GM23338 (cell line): ENCODE data around the gene F12.

Experiments used
- CREB1 ChIP-seq: fragments of 250-450 bp; sonication (Bioruptor Pico); IDR thresholded peaks from 2 replicates; pipeline ENCODE4 v1.5.0; 2020; ENCODE audit warnings: low read depth, mild to moderate bottlenecking, moderate library complexity
- CTCF ChIP-seq, 2 experiments: fragments of 200-600 bp in 1 of 2; sonication (generic) in 1 of 2; conservative IDR thresholded peaks; 2 replicates each; pipeline versions ENCODE4 v1.5.1 to v1.6.1; 2016 to 2017; ENCODE audit warnings: antibody characterized with exemption in 2 of 2, low read depth in 2 of 2, mild to moderate bottlenecking in 2 of 2, moderate library complexity in 1 of 2
- ETS1 ChIP-seq: IDR thresholded peaks from 2 replicates; pipeline ENCODE4 v1.6.1; 2016; ENCODE audit warnings: antibody characterized with exemption
- EZH2 ChIP-seq: fragments of 200-600 bp; sonication (generic); IDR thresholded peaks from one replicate; pipeline ENCODE4 v1.8.0; 2017; ENCODE audit warnings: antibody characterized with exemption, mild to moderate bottlenecking, low read depth; ENCODE audit not compliant: unreplicated experiment
- EZH2phosphoT487 ChIP-seq: fragments of 200-600 bp; sonication (generic); IDR thresholded peaks from one replicate; pipeline ENCODE4 v1.8.1; 2018; ENCODE audit warnings: antibody characterized with exemption; ENCODE audit not compliant: unreplicated experiment
- JUNB ChIP-seq: IDR thresholded peaks from one replicate; pipeline ENCODE4 v1.6.1; 2016; ENCODE audit warnings: antibody characterized with exemption; ENCODE audit not compliant: unreplicated experiment
- NANOG ChIP-seq: IDR thresholded peaks from 2 replicates; pipeline ENCODE4 v1.6.1; 2016; ENCODE audit warnings: antibody characterized with exemption, borderline replicate concordance
- POLR2AphosphoS5 ChIP-seq: IDR thresholded peaks from 2 replicates; pipeline ENCODE4 v1.6.1; 2016; ENCODE audit warnings: antibody characterized with exemption, low read depth
- REST ChIP-seq: IDR thresholded peaks from one replicate; pipeline ENCODE4 v1.6.1; 2018; ENCODE audit warnings: antibody characterized with exemption; ENCODE audit not compliant: unreplicated experiment
- STAT1 ChIP-seq: IDR thresholded peaks from one replicate; pipeline ENCODE4 v1.6.1; 2016; ENCODE audit warnings: antibody characterized with exemption; ENCODE audit not compliant: unreplicated experiment
- ZNF114 ChIP-seq: fragments of 250-450 bp; sonication (Bioruptor Pico); IDR thresholded peaks from 2 replicates; pipeline ENCODE4 v1.5.0; 2020; ENCODE audit warnings: mild to moderate bottlenecking, moderate library complexity
- ZNF331 ChIP-seq: fragments of 250-450 bp; sonication (Bioruptor Pico); IDR thresholded peaks from 2 replicates; pipeline ENCODE4 v1.5.0; 2020; ENCODE audit warnings: low read depth, mild to moderate bottlenecking, moderate library complexity
- ZNF462 ChIP-seq: fragments of 250-450 bp; sonication (Bioruptor Pico); IDR thresholded peaks from 2 replicates; pipeline ENCODE4 v1.5.0; 2020; ENCODE audit warnings: mild to moderate bottlenecking, moderate library complexity

- TF ChIP-seq CTCF (conservative IDR thresholded peaks at IDR 0.05; ENCODE audit: low read depth in 2 of 2): no peak
- no peak for TF ChIP-seq EZH2
- no peak for TF ChIP-seq POLR2AphosphoS5
- no peak for TF ChIP-seq ZNF114 (CRISPR knock-in tag)
- no peak for TF ChIP-seq NANOG
- TF ChIP-seq ZNF331 (CRISPR knock-in tag): no peak
- TF ChIP-seq CREB1 (CRISPR knock-in tag): no peak
- no peak for TF ChIP-seq REST
- no peak for TF ChIP-seq ZNF462 (CRISPR knock-in tag)
- TF ChIP-seq EZH2phosphoT487: no peak
- no peak for TF ChIP-seq JUNB
- TF ChIP-seq STAT1: no peak
- TF ChIP-seq ETS1: no peak
Measured at GRCh38 chr5:177427919-177428573, 18.7 kb upstream of the F12 start.
